Sigmoid colon (tissue), 7 donors: ENCODE results near the gene BRD4. TPM values are rescaled to one million over a fixed set of nuclear protein-coding genes. Genes with fewer than 3 reads are reported as not detected.
A peak's percentile ranks its signal among the peaks of the same experiment; 100 is the strongest.

Source experiments
- DNase-seq: peaks from one replicate; pipeline ENCODE4 v3.0.0-alpha.2; 2019
- H3K27ac ChIP-seq, 4 donors: fragments of 200-600 bp; sonication (generic); one replicate each; pipeline ENCODE4 v1.5.1; 2016 to 2019; ENCODE audit warnings: mild to moderate bottlenecking in 1 of 4
- H3K27me3 ChIP-seq, 3 donors: fragments of 200-600 bp; sonication (generic); one replicate each; pipeline ENCODE4 v1.5.1; 2019; ENCODE audit warnings: mild to moderate bottlenecking in 1 of 3
- H3K36me3 ChIP-seq, 4 donors: fragments of 200-600 bp; sonication (generic); one replicate each; pipeline ENCODE4 v1.5.1; 2016 to 2019
- H3K4me1 ChIP-seq, 4 donors: fragments of 200-600 bp; sonication (generic); one replicate each; pipeline ENCODE4 v1.5.1; 2017 to 2019
- H3K4me3 ChIP-seq, 4 donors: fragments of 200-600 bp; sonication (generic); one replicate each; pipeline ENCODE4 v1.5.1; 2017 to 2019; ENCODE audit warnings: mild to moderate bottlenecking in 2 of 4, moderate library complexity in 1 of 4
- H3K9me3 ChIP-seq, 4 donors: fragments of 200-600 bp in 3 of 4; sonication (generic) in 3 of 4; one replicate each; pipeline versions ENCODE4 v1.5.1 to v1.6.1; 2013 to 2019
- CTCF ChIP-seq, 4 experiments: fragments of 450-650 bp in 3 of 4; fragments of 200-600 bp in 1 of 4; IDR thresholded peaks; one replicate each; pipeline ENCODE4 v1.5.1; 2016 to 2019; ENCODE audit warnings: antibody characterized with exemption in 4 of 4, mild to moderate bottlenecking in 3 of 4, moderate library complexity in 2 of 4
- EP300 ChIP-seq, 4 donors: sonication (generic); formaldehyde crosslinking; IDR thresholded peaks; one replicate each; pipeline ENCODE4 v1.6.1; 2017; ENCODE audit warnings: antibody characterized with exemption in 4 of 4
- POLR2A ChIP-seq, 2 donors: fragments of 450-650 bp; IDR thresholded peaks; one replicate each; pipeline ENCODE4 v1.6.1; 2016; ENCODE audit warnings: antibody characterized with exemption in 2 of 2, mild to moderate bottlenecking in 2 of 2, moderate library complexity in 2 of 2
- POLR2AphosphoS5 ChIP-seq, 4 donors: sonication (generic); formaldehyde crosslinking; IDR thresholded peaks; one replicate each; pipeline ENCODE4 v1.6.1; 2017; ENCODE audit warnings: antibody characterized with exemption in 4 of 4
- WGBS, 2 donors: extraction: QIAGEN DNeasy Blood & Tissue Kit; methylation state at CpG; one replicate each; pipeline ENCODE4 v1.1.7; 2013; 5-methylcytosine and 5-hydroxymethylcytosine counted together
- intact Hi-C: fragments of 100-400 bp; cut with DNase I; formaldehyde crosslinking; loops from one replicate; pipeline ENCODE4 v1.15.1; 2023
- polyA plus RNA-seq, 3 donors: library from polyadenylated mRNA; stranded (reverse); fragments of 200-250 nt; gene quantifications; one replicate each; pipeline ENCODE4 v1.2.3, GENCODE V29; 2013
- total RNA-seq, 4 donors: library from RNA; depleted of rRNA; stranded (reverse); fragments of >200 nt; gene quantifications; one replicate each; pipeline ENCODE4 v1.1.0, GENCODE V29; 2016
- donor health status: healthy with polysubstance abuse.
- donor health status: Bipolar disorder and iron deficiency.
- donor health status: healthy.

BRD4 gene
- total and polyA plus RNA-seq, 7 donors, result 9.0 to 43.8 (median 20.1) TPM

DNA sequence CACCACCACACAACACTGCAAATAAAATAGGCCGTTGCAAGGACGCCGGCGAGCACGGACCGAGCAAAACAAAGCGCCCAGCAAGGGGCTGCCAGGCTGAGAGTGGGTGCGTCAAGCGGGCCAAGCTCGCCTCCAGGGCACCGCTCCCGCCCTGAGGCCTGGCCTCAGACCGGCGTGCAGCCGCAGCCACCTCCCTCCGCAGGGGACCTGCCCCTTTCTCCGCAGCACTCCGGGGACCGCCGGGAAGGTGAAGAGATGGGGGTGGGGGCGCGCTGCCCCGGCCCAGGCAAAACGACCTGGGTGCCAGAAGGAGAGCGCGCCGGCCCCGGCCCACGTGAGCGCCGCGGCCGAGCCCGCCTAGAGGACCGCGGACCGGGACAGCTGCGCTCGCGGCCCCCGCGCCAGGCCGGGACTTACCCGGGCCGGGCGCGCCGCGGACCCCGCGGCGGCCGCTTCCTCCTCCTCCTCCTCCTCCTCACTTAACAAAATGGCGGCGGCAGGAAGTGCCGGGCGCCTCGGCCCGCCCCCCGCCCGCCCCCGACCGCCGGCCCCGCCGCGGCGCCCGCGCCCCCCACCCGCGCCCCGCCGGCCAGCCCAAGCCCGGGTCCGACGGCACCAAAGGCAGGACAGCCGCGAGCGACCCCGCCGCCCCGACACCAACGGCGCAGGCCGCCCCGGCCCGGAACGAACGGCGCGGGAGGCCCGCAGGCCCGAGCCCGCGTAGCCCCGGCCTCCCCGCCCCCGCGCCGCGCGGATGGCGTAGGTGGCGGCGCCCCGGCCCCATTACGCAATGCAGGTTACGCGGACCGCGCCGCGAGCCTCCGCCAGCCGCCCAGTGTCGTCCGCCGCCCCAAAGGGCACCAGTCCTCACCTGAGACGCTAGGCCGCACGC, 674 bp downstream of the BRD4 start:
- peak overlapping the region; percentile 91 to 97 (median 96) for H3K27ac ChIP-seq
- TF ChIP-seq CTCF (IDR thresholded peaks at IDR 0.05) (no peak), POLR2AphosphoS5 (IDR thresholded peaks at IDR 0.05) (peak in 1 of 4 donors; percentile 3), EP300 (IDR thresholded peaks at IDR 0.05) (no peak), POLR2A (IDR thresholded peaks at IDR 0.05) (no peak)
- whole genome bisulfite sequencing, 2 donors, result 0 to 1% methylated on average over 122 of the region's 122 CpGs
- no peaks in the 10 kb centered on the region for H3K9me3 ChIP-seq
- peak overlapping the region; percentile 86 to 94 (median 88) for H3K4me3 ChIP-seq
- no peaks in the 10 kb centered on the region for H3K27me3 ChIP-seq
- intact Hi-C loops, result loop anchor here (2.0 to 5.0 kb wide), 5 partner anchors 34 to 121 kb away; partner anchors contain the start of genes AKAP8 and AKAP8L
- DNase-seq, result peak; percentile 79
- no peaks in the 10 kb centered on the region for H3K36me3 ChIP-seq
- H3K4me1 ChIP-seq, result peaks cover 0 to 55% (median 52%) of the 10 kb centered on the region in 4 donors

DNA sequence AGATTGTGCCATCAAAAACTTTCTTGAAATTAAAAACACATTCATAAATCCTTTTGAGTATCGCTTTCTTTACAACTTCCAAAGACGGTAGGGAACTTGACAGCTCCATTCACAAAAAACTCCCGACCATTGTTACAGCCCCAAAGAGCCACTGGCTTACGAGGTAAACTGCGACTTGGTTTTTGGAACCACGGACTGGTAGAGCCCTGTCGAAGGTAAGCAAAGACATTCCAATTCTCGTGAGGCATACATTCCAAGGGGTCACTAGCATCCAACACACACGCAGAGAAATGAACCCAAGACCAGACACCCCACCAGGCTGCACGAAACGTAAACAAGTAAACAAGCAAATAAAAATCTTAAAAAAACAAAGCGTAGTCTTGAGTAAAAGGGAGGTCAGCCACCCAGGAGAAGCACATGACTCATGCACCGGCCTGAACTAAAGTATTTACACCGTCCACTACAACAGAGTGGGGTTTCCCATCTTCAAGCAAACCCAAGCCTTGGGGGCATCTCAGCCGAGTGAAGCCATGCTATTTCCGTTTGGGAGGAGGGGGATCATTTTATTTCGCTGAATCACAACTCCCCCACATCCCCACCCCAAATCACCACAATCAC, 1.4 kb downstream of the BRD4 start:
- Histone ChIP-seq H3K27me3 (no peaks in the 10 kb centered on the region), H3K4me3 (peak overlapping the region; percentile 86 to 94 (median 88)), H3K36me3 (no peaks in the 10 kb centered on the region), H3K9me3 (no peaks in the 10 kb centered on the region), H3K4me1 (peaks cover 0 to 63% (median 60%) of the 10 kb centered on the region in 4 donors), H3K27ac (peak overlapping the region; percentile 91 to 97 (median 96))
- WGBS, 2 donors, result 4 to 5% methylated on average over 17 of the region's 17 CpGs
- TF ChIP-seq POLR2AphosphoS5 (IDR thresholded peaks at IDR 0.05) (peak in 1 of 4 donors; percentile 4), CTCF (IDR thresholded peaks at IDR 0.05) (no peak)
- intact Hi-C loops, result loop anchor here (2.0 to 5.0 kb wide), 5 partner anchors 34 to 121 kb away; partner anchors contain the start of genes AKAP8 and AKAP8L
- no peak for DNase-seq

DNA sequence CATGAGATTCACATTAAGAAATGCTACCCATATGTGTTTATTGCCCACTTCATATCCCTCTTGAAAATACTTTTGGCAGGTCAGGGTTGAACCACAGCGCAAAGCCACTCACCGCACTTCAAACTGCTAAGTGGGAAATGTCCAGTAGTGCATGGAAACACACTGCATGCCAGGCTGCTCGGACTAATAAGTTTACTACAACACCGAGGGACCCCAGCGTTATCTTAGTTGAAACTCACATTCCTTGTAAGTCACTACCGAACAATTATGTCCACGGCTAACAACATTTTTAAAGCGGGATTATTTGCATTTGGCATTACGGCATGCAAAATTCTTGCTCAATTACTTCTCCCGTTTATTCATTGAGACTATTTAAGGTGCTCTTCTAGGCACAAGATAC, 4.0 kb downstream of the BRD4 start:
- intact Hi-C loops, result no loop called here
- peak overlapping the region in 2 of 4 donors; percentile 12 to 23 for H3K27ac ChIP-seq
- H3K36me3 ChIP-seq, result no peaks in the 10 kb centered on the region
- peaks cover 0 to 84% (median 82%) of the 10 kb centered on the region in 4 donors for H3K4me1 ChIP-seq
- no peak overlapping the region for H3K4me3 ChIP-seq
- H3K27me3 ChIP-seq, result no peaks in the 10 kb centered on the region
- no peak for DNase-seq
- WGBS, 2 donors, result 82 to 83% methylated on average over 10 of the region's 10 CpGs
- no peak for TF ChIP-seq POLR2A (IDR thresholded peaks at IDR 0.05)
- no peak for TF ChIP-seq POLR2AphosphoS5 (IDR thresholded peaks at IDR 0.05)
- TF ChIP-seq CTCF (IDR thresholded peaks at IDR 0.05), result no peak
- no peak for TF ChIP-seq EP300 (IDR thresholded peaks at IDR 0.05)
- H3K9me3 ChIP-seq, result no peaks in the 10 kb centered on the region

DNA sequence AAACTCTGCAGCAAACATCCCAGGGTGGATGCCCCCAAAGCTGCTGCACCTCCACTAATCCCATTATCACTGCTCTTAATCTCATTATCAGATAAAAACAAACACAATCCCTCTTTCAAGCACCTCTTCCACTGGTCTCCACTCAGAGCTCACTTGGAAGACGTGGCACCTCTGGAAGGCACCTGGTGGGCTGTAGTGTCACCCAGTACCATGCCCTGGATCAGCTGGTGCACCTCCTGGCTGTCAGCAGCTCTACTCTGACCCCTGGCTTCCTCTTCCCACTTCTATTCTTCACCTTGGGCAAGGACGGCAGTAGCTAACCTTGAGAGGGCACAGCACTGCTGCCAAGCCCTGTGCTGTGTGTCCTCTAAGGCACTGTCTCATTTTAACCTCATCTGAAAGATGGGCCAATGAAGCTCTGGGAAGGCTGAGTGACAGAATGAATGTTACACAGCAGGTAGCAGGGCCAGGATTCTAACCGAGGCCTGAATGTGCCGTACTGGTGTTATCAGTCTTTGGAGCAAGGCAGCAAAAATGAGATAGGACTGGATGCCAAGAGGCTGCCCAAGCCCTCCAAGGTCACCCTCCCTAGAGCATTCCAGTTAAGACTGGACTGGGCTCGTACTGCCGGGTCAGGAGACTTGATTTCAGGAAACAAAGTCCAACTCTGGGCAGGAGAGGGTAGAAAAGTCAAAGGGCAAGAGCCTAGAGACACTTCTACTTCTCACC, 7.4 kb downstream of the BRD4 start:
- Histone ChIP-seq H3K4me1 (peaks cover 0 to 97% (median 93%) of the 10 kb centered on the region in 4 donors), H3K9me3 (no peaks in the 10 kb centered on the region), H3K27me3 (no peaks in the 10 kb centered on the region), H3K36me3 (no peaks in the 10 kb centered on the region), H3K27ac (peak overlapping the region; percentile 46 to 73 (median 62)), H3K4me3 (no peak overlapping the region)
- WGBS, 2 donors, result 41 to 56% methylated on average over 6 of the region's 6 CpGs
- no peak for DNase-seq
- TF ChIP-seq CTCF (IDR thresholded peaks at IDR 0.05) (no peak), EP300 (IDR thresholded peaks at IDR 0.05) (no peak), POLR2AphosphoS5 (IDR thresholded peaks at IDR 0.05) (no peak), POLR2A (IDR thresholded peaks at IDR 0.05) (no peak)
- intact Hi-C loops, result no loop called here
